GM06990 (cell line): ENCODE results near the gene FTO.

Experiments
- DNase-seq: peaks from one replicate; pipeline ENCODE4 v3.0.0-alpha.2; 2011; ENCODE audit not compliant: insufficient read length; ENCODE audit errors: extremely low read depth
- H3K27me3 ChIP-seq: replicated peaks from 2 replicates; pipeline ENCODE4 v1.6.0; 2011; ENCODE audit warnings: low read length; ENCODE audit not compliant: control insufficient read depth, insufficient read depth
- H3K36me3 ChIP-seq: 2 replicates; pipeline ENCODE4 v1.5.1; 2011; ENCODE audit warnings: low read length; ENCODE audit not compliant: control insufficient read depth, insufficient read depth
- H3K4me3 ChIP-seq: replicated peaks from 2 replicates; pipeline ENCODE4 v1.5.1; 2011; ENCODE audit warnings: low read depth, mild to moderate bottlenecking, control low read depth, low read length
- CTCF ChIP-seq: IDR thresholded peaks from 2 replicates; pipeline ENCODE4 v1.5.1; 2011; ENCODE audit warnings: low read length, control low read depth, mild to moderate bottlenecking, inconsistent platforms; ENCODE audit not compliant: insufficient read depth, poor library complexity, severe bottlenecking

The FTO gene

GRCh38 chr16:53668869-53669268, 35.1 kb upstream of the FTO start:
- Histone ChIP-seq H3K27me3 (no peaks in the 10 kb centered on the region), H3K4me3 (no peak overlapping the region), H3K36me3 (no peaks in the 10 kb centered on the region)
- no peak for DNase-seq
- TF ChIP-seq CTCF, result no peak

GRCh38 chr16:53672461-53672860, 31.5 kb upstream of the FTO start:
- TF ChIP-seq CTCF, result no peak
- no peaks in the 10 kb centered on the region for H3K36me3 ChIP-seq
- no peak overlapping the region for H3K4me3 ChIP-seq
- no peak for DNase-seq
- no peaks in the 10 kb centered on the region for H3K27me3 ChIP-seq

GRCh38 chr16:53673189-53673588, 30.8 kb upstream of the FTO start:
- Histone ChIP-seq H3K36me3 (no peaks in the 10 kb centered on the region), H3K27me3 (no peaks in the 10 kb centered on the region), H3K4me3 (no peak overlapping the region)
- DNase-seq, result no peak
- no peak for TF ChIP-seq CTCF

GRCh38 chr16:53678155-53678554, 25.8 kb upstream of the FTO start:
- H3K36me3 ChIP-seq, result no peaks in the 10 kb centered on the region
- no peak for DNase-seq
- H3K4me3 ChIP-seq, result no peak overlapping the region
- no peak for TF ChIP-seq CTCF
- no peaks in the 10 kb centered on the region for H3K27me3 ChIP-seq

GRCh38 chr16:53678756-53679343, 25.1 kb upstream of the FTO start:
- no peak for DNase-seq
- no peak for TF ChIP-seq CTCF
- H3K4me3 ChIP-seq, result no peak overlapping the region
- H3K27me3 ChIP-seq, result no peaks in the 10 kb centered on the region
- H3K36me3 ChIP-seq, result no peaks in the 10 kb centered on the region

GRCh38 chr16:53680756-53681155, 23.2 kb upstream of the FTO start:
- H3K27me3 ChIP-seq, result no peaks in the 10 kb centered on the region
- TF ChIP-seq CTCF, result no peak
- DNase-seq, result no peak
- H3K36me3 ChIP-seq, result no peaks in the 10 kb centered on the region
- no peak overlapping the region for H3K4me3 ChIP-seq
